IMR-90 (cell line): ENCODE data around the gene MZF1. TPM values are rescaled to one million over a fixed set of nuclear protein-coding genes. Genes with fewer than 3 reads are reported as not detected.
"Not testable (repeated sequence)": the region's sequence is repeated elsewhere in the genome, so short reads cannot be mapped to it uniquely, and the experiment has no call there.

Experiments
- ATAC-seq: fragments of 200-7000 bp; cut with Tn5 transposase; 2 replicates; pipeline ENCODE4 v1.9.1; 2020; ENCODE audit warnings: low read depth, mild to moderate bottlenecking, moderate library complexity
- BruUV-seq: library from RNA; stranded (reverse); fragments of 400-500 nt; replicated peaks from 2 replicates; lab custom pipeline; 2021; lab: Mats Ljungman, UMichigan
- CTCF ChIA-PET: fragments of 300-600 bp; formaldehyde crosslinking; extraction: SDS; loops from one replicate; lab custom pipeline; 2021; ENCODE audit warnings: antibody characterized with exemption; lab: Yijun Ruan, JAX
- POLR2A ChIA-PET: fragments of 300-600 bp; sonication (Branson Sonifier 250); formaldehyde crosslinking; loops from one replicate; lab custom pipeline; 2022; ENCODE audit warnings: antibody characterized with exemption; ENCODE audit not compliant: unreplicated experiment; lab: Charles Lee
- DNase-seq: peaks from one replicate; pipeline ENCODE4 v3.0.0; 2013
- H2AFZ ChIP-seq: replicated peaks from 2 replicates; pipeline ENCODE3; 2013; ENCODE audit warnings: low read length, mild to moderate bottlenecking; ENCODE audit not compliant: poor library complexity
- H2AK5ac ChIP-seq: 2 replicates; pipeline ENCODE4 v1.6.1; 2013; ENCODE audit warnings: low read depth, low read length, inconsistent platforms
- H2AK9ac ChIP-seq: replicated peaks from 2 replicates; pipeline ENCODE3; 2013; ENCODE audit warnings: mild to moderate bottlenecking, low read depth, low read length, moderate library complexity; ENCODE audit not compliant: poor library complexity
- H2BK120ac ChIP-seq: 2 replicates; pipeline ENCODE4 v1.6.1; 2013; ENCODE audit warnings: low read depth, low read length, inconsistent platforms
- H2BK15ac ChIP-seq: 3 replicates; pipeline ENCODE4 v1.6.1; 2013; ENCODE audit warnings: low read depth, low read length, inconsistent platforms
- H2BK20ac ChIP-seq: 2 replicates; pipeline ENCODE4 v1.6.1; 2013; ENCODE audit warnings: low read depth, mild to moderate bottlenecking, inconsistent platforms, low read length, moderate library complexity
- H2BK5ac ChIP-seq: 2 replicates; pipeline ENCODE4 v1.6.1; 2013; ENCODE audit warnings: mild to moderate bottlenecking, low read depth, low read length, inconsistent platforms; ENCODE audit not compliant: poor library complexity, severe bottlenecking
- H3K14ac ChIP-seq: replicated peaks from 2 replicates; pipeline ENCODE4 v1.6.1; 2013; ENCODE audit warnings: low read depth, low read length, inconsistent platforms
- H3K18ac ChIP-seq: 2 replicates; pipeline ENCODE4 v1.6.1; 2013; ENCODE audit warnings: low read depth, low read length, control low read depth
- H3K23ac ChIP-seq: 2 replicates; pipeline ENCODE4 v1.6.1; 2013; ENCODE audit warnings: low read depth, low read length, inconsistent platforms
- H3K27ac ChIP-seq: 2 replicates; pipeline ENCODE4 v1.5.1; 2013; ENCODE audit warnings: mild to moderate bottlenecking, control low read depth, low read length; ENCODE audit not compliant: insufficient read depth
- H3K27me3 ChIP-seq: 2 replicates; pipeline ENCODE4 v1.6.1; 2013; ENCODE audit warnings: low read length; ENCODE audit not compliant: control insufficient read depth, insufficient read depth
- H3K36me3 ChIP-seq: 2 replicates; pipeline ENCODE4 v1.6.1; 2013; ENCODE audit warnings: low read length, mixed read lengths; ENCODE audit not compliant: control insufficient read depth, insufficient read depth
- H3K4ac ChIP-seq: 2 replicates; pipeline ENCODE4 v1.6.1; 2013; ENCODE audit warnings: low read depth, low read length, inconsistent platforms
- H3K4me1 ChIP-seq: 2 replicates; pipeline ENCODE4 v1.6.1; 2013; ENCODE audit warnings: low read length, mixed read lengths; ENCODE audit not compliant: control insufficient read depth, insufficient read depth
- H3K4me2 ChIP-seq: 2 replicates; pipeline ENCODE4 v1.6.1; 2013; ENCODE audit warnings: low read depth, mild to moderate bottlenecking, control low read depth, low read length, moderate library complexity
- H3K4me3 ChIP-seq: 2 replicates; pipeline ENCODE4 v1.5.1; 2013; ENCODE audit warnings: low read depth, mild to moderate bottlenecking, control low read depth, low read length, moderate library complexity; ENCODE audit not compliant: insufficient read depth
- H3K56ac ChIP-seq: 2 replicates; pipeline ENCODE4 v1.6.1; 2013; ENCODE audit warnings: low read length, inconsistent platforms; ENCODE audit not compliant: insufficient read depth; ENCODE audit errors: extremely low read depth
- H3K79me1 ChIP-seq, 2 experiments: 2 replicates each; pipeline ENCODE4 v1.6.1; 2013; ENCODE audit warnings: low read length in 2 of 2, inconsistent platforms in 1 of 2, low read depth in 1 of 2
- H3K9ac ChIP-seq: 2 replicates; pipeline ENCODE4 v1.6.1; 2013; ENCODE audit warnings: low read depth, low read length, control low read depth
- H3K9me1 ChIP-seq: 2 replicates; pipeline ENCODE4 v1.6.1; 2013; ENCODE audit warnings: low read length, inconsistent platforms; ENCODE audit not compliant: insufficient read depth
- H3K9me3 ChIP-seq: 2 replicates; pipeline ENCODE4 v1.6.1; 2013; ENCODE audit warnings: low read length; ENCODE audit not compliant: control insufficient read depth, insufficient read depth
- H4K20me1 ChIP-seq: 2 replicates; pipeline ENCODE4 v1.6.1; 2013; ENCODE audit warnings: low read length, inconsistent platforms; ENCODE audit not compliant: insufficient read depth
- H4K5ac ChIP-seq: 2 replicates; pipeline ENCODE4 v1.6.1; 2013; ENCODE audit warnings: mild to moderate bottlenecking, low read depth, low read length, control low read depth
- H4K8ac ChIP-seq, 2 experiments: 2 replicates each; pipeline ENCODE4 v1.6.1; 2013; ENCODE audit warnings: low read depth in 2 of 2, low read length in 2 of 2, control low read depth in 1 of 2, inconsistent platforms in 1 of 2
- H4K91ac ChIP-seq: 2 replicates; pipeline ENCODE4 v1.6.1; 2013; ENCODE audit warnings: low read depth, low read length, inconsistent platforms; ENCODE audit not compliant: insufficient read depth
- WGBS, 2 experiments: methylation state at CpG; one replicate each; pipeline versions ENCODE4 v1.1.5 to v1.1.7; 2013; ENCODE audit warnings: missing lambda C conversion rate in 2 of 2; ENCODE audit not compliant: insufficient read length in 1 of 2; ENCODE audit errors: extremely low coverage in 2 of 2; 5-methylcytosine and 5-hydroxymethylcytosine counted together
- dilution Hi-C: fragments of 300-500 bp; cut with HindIII; formaldehyde crosslinking; loops from one replicate; pipeline ENCODE4 v1.14.3; 2018; ENCODE audit warnings: low sequenced_read_pairs; ENCODE audit not compliant: unreplicated experiment
- in situ Hi-C: fragments of 300-500 bp; cut with MboI; formaldehyde crosslinking; loops from 3 replicates; pipeline ENCODE4 v1.14.3; 2019; ENCODE audit warnings: low sequenced_read_pairs, inconsistent platforms, mixed read lengths
- intact Hi-C: fragments of 100-400 bp; cut with micrococcal nuclease; formaldehyde crosslinking; loops from 2 replicates; pipeline ENCODE4 v1.10.0; 2022
- polyA plus RNA-seq, 3 experiments: library from polyadenylated mRNA; depleted of rRNA; stranded (reverse); fragments of >200 nt; gene quantifications; 2 replicates each; pipeline ENCODE4 v1.2.3, GENCODE V29; 2012; ENCODE audit warnings: low replicate concordance in 1 of 3
- total RNA-seq: library from RNA; depleted of rRNA; stranded (reverse); fragments of >200 nt; gene quantifications from 2 replicates; pipeline ENCODE4 v1.2.3, GENCODE V29; 2012

MZF1 gene
- total and polyA plus RNA-seq, 2 of the 4 experiments (the other 2 are of a cell fraction): 3.4 to 15.0 TPM

DNA sequence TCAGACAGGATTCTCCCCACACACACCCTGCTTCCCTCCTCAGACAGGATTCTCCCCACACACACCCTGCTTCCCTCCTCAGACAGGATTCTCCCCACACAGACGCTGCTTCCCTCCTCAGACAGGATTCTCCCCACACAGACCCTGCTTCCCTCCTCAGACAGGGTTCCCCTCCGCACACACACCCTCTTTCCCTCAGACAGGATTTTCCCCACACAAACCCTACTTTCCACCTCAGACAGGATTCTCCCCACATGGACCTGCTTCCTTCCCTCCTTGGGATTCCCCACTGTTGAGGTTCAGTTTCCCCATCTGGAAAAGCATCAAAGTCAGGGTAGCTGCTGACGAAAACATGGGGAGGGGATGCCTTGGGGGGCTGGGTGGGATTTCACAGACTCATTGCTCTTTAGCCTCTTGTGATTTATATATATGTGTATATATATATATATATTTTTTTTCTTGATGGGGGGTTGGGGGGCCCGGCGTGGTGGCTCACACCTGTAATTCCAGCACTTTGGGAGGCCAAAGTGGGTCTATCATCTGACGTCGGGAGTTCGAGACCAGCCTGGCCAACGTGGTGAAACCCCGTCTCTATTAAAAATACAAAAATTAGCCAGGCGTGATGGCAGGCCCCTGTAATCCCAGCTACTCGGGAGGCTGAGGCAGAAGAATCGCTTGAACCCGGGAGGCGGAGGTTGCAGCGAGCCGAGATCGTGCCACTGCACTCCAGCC, 30.3 kb downstream of the MZF1 start:
- Histone ChIP-seq H3K4me1 (peaks cover 13% of the 10 kb centered on the region), H3K27me3 (peaks cover 18% of the 10 kb centered on the region), H2AK9ac (peak overlapping the region; percentile 65), H3K36me3 (peaks cover 19% of the 10 kb centered on the region), H3K4ac (0 out of 2 replicates have a peak overlapping the region, but pooled peaks have one; percentile 48), H3K9me1 (peaks cover 13% of the 10 kb centered on the region), H4K20me1 (peaks cover 42% of the 10 kb centered on the region), H4K8ac (peak overlapping the region; percentile 43 to 69; a peak in 2 of 4 replicates), H3K9ac (0 out of 2 replicates have a peak overlapping the region, but pooled peaks have one; percentile 66), H3K79me1 (peaks cover 3 to 29% of the 10 kb centered on the region in 2 experiments; a peak in 3 of 4 replicates)
- in situ Hi-C loops, BruUV-seq, POLR2A ChIA-PET, ATAC-seq, CTCF ChIA-PET, dilution Hi-C loops, H3K18ac ChIP-seq, H2AFZ ChIP-seq, DNase-seq, H3K27ac ChIP-seq, H3K56ac ChIP-seq, H3K4me3 ChIP-seq, H2AK5ac ChIP-seq, H3K4me2 ChIP-seq, H4K91ac ChIP-seq, H2BK20ac ChIP-seq, H3K23ac ChIP-seq, intact Hi-C loops, H3K14ac ChIP-seq, H2BK15ac ChIP-seq, H4K5ac ChIP-seq, H3K9me3 ChIP-seq, H2BK5ac ChIP-seq, H2BK120ac ChIP-seq: not testable (repeated sequence)
- WGBS, 2 experiments: 96% methylated on average over 5 of the region's 18 CpGs; no CpG with 5 or more reads in 1 of the 2 experiments

DNA sequence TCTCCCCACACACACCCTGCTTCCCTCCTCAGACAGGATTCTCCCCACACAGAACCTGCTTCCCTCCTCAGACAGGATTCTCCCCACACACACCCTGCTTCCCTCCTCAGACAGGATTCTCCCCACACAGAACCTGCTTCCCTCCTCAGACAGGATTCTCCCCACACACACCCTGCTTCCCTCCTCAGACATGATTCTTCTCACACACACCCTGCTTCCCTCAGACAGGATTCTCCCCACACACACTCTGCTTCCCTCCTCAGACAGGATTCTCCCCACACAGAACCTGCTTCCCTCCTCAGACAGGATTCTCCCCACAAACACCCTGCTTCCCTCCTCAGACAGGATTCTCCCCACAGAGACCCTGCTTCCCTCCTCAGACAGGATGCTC, 34.0 kb downstream of the MZF1 start:
- H2AFZ ChIP-seq, H3K9ac ChIP-seq, CTCF ChIA-PET, H4K5ac ChIP-seq, H3K23ac ChIP-seq, H3K4me1 ChIP-seq, H2BK15ac ChIP-seq, ATAC-seq, H4K91ac ChIP-seq, dilution Hi-C loops, H3K9me1 ChIP-seq, H4K8ac ChIP-seq, POLR2A ChIA-PET, H3K79me1 ChIP-seq, DNase-seq, H2AK5ac ChIP-seq, H3K4me3 ChIP-seq, H2BK20ac ChIP-seq, in situ Hi-C loops, H4K20me1 ChIP-seq, H2BK5ac ChIP-seq, H2AK9ac ChIP-seq, H3K4me2 ChIP-seq, H3K56ac ChIP-seq, H3K36me3 ChIP-seq, H3K14ac ChIP-seq, H3K27ac ChIP-seq, BruUV-seq, H3K4ac ChIP-seq, intact Hi-C loops, H2BK120ac ChIP-seq, H3K18ac ChIP-seq, H3K9me3 ChIP-seq: not testable (repeated sequence)
- peaks cover 34% of the 10 kb centered on the region for H3K27me3 ChIP-seq
